Colonic mucosa (tissue), 4 donors: ENCODE results near the gene PRR13. TPM values are rescaled to one million over a fixed set of nuclear protein-coding genes. Genes with fewer than 3 reads are reported as not detected.

Experiments used
- DNase-seq: peaks from one replicate; pipeline ENCODE4 v3.0.0-alpha.2; 2020
- H3K27ac ChIP-seq: fragments of 200-600 bp; one replicate; pipeline ENCODE4 v1.8.0; 2021
- H3K27me3 ChIP-seq: fragments of 200-600 bp; one replicate; pipeline ENCODE4 v1.8.0; 2021
- H3K36me3 ChIP-seq: fragments of 200-600 bp; one replicate; pipeline ENCODE4 v1.8.0; 2021
- H3K4me1 ChIP-seq: fragments of 200-600 bp; one replicate; pipeline ENCODE4 v1.8.0; 2021; ENCODE audit warnings: mild to moderate bottlenecking
- H3K4me3 ChIP-seq: fragments of 200-600 bp; one replicate; pipeline ENCODE4 v1.8.0; 2021
- H3K9ac ChIP-seq, 2 donors: one replicate each; pipeline ENCODE4 v1.7.0; 2013; ENCODE audit warnings: control low read depth in 2 of 2, low read depth in 2 of 2, low read length in 2 of 2
- H3K9me3 ChIP-seq: fragments of 200-600 bp; one replicate; pipeline ENCODE4 v1.8.0; 2021
- CTCF ChIP-seq: fragments of 200-600 bp; IDR thresholded peaks from one replicate; pipeline ENCODE4 v1.8.0; 2022; ENCODE audit warnings: antibody characterized with exemption, mild to moderate bottlenecking
- intact Hi-C: fragments of 100-400 bp; cut with DNase I; formaldehyde crosslinking; loops from one replicate; pipeline ENCODE4 v1.14.1; 2022
- total RNA-seq, 2 donors: library from RNA; stranded (reverse); fragmentation: NEBNext Ultra II Directional in 1 of 2; extraction: Animal tissue kit (Norgen Biotek cat#: 25700) in 1 of 2; gene quantifications; one replicate each; pipeline ENCODE4 v1.2.1, GENCODE V29; 2021
- donor health status: healthy.
- donor health status: DM: no; HTN: no; CAD: no.
- donor health status: DM: no; HTN: no; CAD: no.

PRR13 gene
- total RNA-seq, 2 donors from 2014 or later = 331 to 504 TPM

DNA sequence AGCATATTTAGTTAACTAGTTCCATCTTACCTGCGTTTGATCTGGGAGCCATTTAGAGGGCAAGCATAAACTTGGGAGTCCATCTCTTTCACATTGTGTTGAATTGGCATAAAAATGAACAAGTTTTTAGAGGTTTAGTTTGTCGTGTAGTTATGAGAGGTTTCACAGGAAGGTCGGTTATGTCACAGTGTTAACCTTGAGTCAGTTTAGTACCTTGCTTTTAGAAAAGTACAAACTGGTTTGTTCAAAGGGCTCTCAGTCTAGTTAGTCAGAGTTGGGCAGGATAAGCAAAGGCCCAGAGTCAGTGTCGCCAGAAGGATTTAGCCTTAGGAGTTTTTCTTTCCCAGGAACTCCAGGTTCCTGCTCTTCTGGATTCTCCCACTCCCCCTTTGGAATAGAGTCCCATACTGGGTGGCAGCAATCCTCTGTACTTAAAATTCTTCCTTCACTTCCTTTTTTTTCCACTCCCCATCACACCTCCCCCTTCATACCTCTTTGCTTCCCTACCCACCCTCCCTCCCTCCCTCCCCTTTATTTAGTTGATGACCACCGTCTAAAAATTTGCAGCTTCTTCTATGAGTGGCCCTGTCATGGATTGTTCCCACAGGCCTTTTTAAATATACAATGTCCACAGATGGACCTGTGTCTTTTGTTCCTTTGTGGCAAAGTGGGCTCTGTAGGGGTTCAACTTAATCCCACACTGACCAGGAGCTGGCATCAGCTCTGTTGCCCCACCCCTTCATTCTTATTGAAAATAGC lies 22.4 kb downstream of the PRR13 start:
- Histone ChIP-seq H3K9ac (no peak overlapping the region), H3K27me3 (no peaks in the 10 kb centered on the region), H3K4me3 (no peak overlapping the region), H3K4me1 (peaks cover 4% of the 10 kb centered on the region), H3K36me3 (peaks cover 82% of the 10 kb centered on the region), H3K27ac (no peak overlapping the region), H3K9me3 (no peaks in the 10 kb centered on the region)
- TF ChIP-seq CTCF = no peak
- intact Hi-C loops = no loop called here
- DNase-seq = no peak

GRCh38 chr12:53464685-53465418 lies 23.3 kb downstream of the PRR13 start:
- Histone ChIP-seq H3K4me3 (no peak overlapping the region), H3K27me3 (no peaks in the 10 kb centered on the region), H3K36me3 (peaks cover 78% of the 10 kb centered on the region), H3K4me1 (peaks cover 4% of the 10 kb centered on the region), H3K27ac (no peak overlapping the region), H3K9ac (no peak overlapping the region), H3K9me3 (no peaks in the 10 kb centered on the region)
- intact Hi-C loops = no loop called here
- no peak for DNase-seq
- TF ChIP-seq CTCF = no peak

GRCh38 chr12:53465679-53466078 lies 24.1 kb downstream of the PRR13 start:
- Histone ChIP-seq H3K4me1 (peaks cover 4% of the 10 kb centered on the region), H3K36me3 (peaks cover 73% of the 10 kb centered on the region), H3K27me3 (no peaks in the 10 kb centered on the region), H3K9ac (no peak overlapping the region), H3K9me3 (no peaks in the 10 kb centered on the region), H3K4me3 (no peak overlapping the region), H3K27ac (no peak overlapping the region)
- no peak for DNase-seq
- intact Hi-C loops = no loop called here
- no peak for TF ChIP-seq CTCF

- H3K9me3 ChIP-seq = no peaks in the 10 kb centered on the region
- H3K27ac ChIP-seq = no peak overlapping the region
- no peak for DNase-seq
- no peak overlapping the region for H3K4me3 ChIP-seq
- H3K4me1 ChIP-seq = peaks cover 4% of the 10 kb centered on the region
- TF ChIP-seq CTCF = no peak
- no peak overlapping the region for H3K9ac ChIP-seq
- H3K36me3 ChIP-seq = peaks cover 68% of the 10 kb centered on the region
- intact Hi-C loops = no loop called here
- H3K27me3 ChIP-seq = no peaks in the 10 kb centered on the region
Observed at GRCh38 chr12:53466640-53467039, 25.1 kb downstream of the PRR13 start.

DNA sequence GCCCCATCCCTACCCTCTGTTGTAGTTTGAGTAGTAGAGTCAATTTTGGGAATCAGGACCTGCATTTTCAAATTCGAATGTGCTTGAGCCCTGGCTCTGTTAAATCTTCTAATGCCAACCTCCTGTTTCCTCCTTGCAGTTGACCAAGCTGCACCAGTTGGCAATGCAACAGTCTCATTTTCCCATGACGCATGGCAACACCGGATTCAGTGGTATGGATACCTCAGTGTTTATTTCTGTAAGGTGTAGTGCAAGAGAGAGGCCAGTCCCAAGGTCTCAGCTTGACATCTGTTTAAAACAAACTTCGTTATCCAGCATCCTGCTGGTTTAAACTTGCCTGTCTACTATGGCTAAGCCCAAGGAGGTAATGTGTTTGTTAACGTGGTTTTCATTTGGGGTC lies 25.5 kb downstream of the PRR13 start:
- Histone ChIP-seq H3K4me3 (no peak overlapping the region), H3K27me3 (no peaks in the 10 kb centered on the region), H3K27ac (no peak overlapping the region), H3K9ac (no peak overlapping the region), H3K9me3 (no peaks in the 10 kb centered on the region), H3K4me1 (peaks cover 2% of the 10 kb centered on the region), H3K36me3 (peaks cover 64% of the 10 kb centered on the region)
- intact Hi-C loops = no loop called here
- no peak for TF ChIP-seq CTCF
- no peak for DNase-seq
